NOMO-1 treated with dmso at 0.1 percent for 144 hours (cell line): ENCODE data around the gene AP2B1.

Experiments used
- DNase-seq: peaks from one replicate; lab custom pipeline; 2025; ENCODE audit not compliant: unreplicated experiment; lab: John Stamatoyannopoulos, UW

AP2B1 gene

DNA sequence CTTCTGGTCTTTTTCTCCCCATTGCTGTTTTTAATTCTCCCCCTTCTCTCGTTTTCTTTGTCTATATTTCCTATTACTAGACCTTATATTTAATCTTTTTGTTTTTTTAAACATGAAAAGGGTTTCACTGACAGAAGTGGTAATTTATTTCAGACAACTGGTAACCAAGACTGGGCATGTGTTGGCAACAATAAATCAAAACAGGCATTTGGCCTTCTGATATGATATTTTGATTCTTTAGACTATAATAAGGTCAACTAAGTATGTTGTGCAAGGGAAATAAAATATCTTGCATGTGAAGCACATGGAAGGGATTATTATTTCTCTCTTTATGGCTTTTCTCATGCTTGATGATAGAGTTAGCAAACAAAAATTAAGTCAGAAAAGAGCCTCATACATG, 34.6 kb downstream of the AP2B1 start:
- DNase-seq, result no peak

DNA sequence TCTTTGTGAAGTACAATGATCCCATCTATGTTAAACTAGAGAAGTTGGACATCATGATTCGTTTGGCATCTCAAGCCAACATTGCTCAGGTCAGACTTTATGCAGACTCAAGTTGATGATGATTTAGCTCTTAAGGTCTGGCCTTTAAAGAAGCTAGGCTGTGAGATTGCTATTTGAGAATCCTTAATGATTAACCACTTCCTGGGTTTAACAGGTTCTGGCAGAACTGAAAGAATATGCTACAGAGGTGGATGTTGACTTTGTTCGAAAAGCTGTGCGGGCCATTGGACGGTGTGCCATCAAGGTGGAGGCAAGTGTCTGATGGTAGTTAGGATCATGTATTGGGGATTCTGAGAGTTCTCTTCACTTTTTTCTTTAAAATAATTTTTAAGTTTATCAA, 40.3 kb downstream of the AP2B1 start:
- DNase-seq, result no peak

DNA sequence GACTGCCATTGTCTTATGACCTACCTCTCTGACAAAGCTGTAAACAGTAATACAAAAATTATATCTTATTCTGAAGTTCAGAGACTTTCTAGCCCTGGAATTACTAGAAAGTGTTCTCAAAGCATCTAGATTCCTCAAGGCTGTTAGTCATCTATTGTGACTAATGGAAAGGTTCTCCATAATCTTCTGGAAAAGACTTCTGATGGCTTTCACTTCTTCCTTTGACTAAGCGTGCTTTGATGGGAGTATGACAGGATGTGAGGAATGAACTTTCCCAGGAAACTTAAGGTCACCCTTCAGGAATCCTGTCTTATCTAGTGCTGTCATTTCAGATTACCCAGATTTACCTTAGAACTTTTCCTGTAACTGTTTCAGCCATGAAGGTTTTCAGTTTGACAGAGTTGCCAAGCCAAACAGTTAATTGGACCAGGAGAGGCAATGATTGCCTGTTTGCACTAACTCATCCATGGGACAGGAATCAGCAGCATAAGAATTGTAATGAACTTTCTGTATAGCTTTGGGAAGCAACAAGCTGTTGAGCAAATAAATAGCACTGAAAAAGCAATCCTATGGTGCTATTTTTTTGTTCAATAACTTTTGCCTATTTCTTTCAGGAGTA, 43.5 kb downstream of the AP2B1 start:
- no peak for DNase-seq

DNA sequence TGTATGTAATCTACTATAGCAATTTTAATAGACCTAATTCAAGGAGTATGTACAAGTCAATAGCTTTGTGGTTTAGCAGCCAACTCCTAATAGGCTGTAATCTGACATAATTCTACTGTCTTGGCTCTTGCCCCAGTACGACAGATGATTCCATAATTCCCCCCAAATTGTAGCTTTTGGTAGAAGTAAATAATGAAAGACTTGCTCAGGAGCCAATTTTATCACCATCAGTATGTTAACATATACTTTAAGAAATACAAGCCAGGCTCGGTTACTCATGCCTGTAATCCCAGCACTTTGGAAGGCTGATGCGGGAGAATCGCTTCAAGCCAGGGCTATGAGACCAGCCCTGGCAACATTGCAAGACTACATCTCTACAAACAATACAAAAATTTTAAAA, 53.9 kb downstream of the AP2B1 start:
- DNase-seq, result no peak

DNA sequence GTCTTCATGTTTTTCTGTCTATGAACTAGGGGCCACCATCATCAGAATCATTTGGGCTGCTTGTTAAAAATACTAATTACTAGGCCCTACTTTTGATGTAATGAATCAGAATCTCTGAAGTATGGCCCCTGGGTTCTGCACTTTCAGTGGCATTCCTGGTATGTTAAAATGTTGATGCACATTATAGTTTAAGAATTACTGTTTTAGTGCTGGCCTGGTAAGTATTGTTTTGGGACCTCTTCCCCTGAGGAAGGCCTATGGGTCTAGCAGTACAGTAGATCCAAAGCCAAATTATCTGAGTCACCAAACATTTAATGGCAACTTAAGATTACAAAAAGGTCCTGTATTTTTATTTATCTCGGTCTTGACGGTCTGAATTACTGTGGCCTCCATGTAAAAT, 58.8 kb downstream of the AP2B1 start:
- no peak for DNase-seq

DNA sequence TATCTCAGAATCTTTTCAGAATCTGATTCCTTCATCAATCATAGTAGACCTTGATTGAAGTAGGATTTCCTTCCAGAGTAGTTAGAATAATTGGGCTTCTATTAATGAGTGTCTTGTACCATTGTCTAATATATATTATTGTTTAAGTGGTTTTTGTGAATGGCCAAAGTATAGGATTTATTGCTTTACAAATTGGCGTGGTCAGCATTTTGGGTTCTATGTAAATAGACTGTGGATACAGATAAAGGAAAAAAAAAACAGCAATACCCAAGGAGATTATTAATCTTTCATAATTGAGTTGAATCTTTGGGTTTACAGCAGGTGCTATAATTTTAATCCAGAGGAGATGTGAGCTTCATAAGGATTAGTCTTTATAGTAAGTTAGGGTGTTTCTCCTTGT, 64.3 kb downstream of the AP2B1 start:
- no peak for DNase-seq

DNA sequence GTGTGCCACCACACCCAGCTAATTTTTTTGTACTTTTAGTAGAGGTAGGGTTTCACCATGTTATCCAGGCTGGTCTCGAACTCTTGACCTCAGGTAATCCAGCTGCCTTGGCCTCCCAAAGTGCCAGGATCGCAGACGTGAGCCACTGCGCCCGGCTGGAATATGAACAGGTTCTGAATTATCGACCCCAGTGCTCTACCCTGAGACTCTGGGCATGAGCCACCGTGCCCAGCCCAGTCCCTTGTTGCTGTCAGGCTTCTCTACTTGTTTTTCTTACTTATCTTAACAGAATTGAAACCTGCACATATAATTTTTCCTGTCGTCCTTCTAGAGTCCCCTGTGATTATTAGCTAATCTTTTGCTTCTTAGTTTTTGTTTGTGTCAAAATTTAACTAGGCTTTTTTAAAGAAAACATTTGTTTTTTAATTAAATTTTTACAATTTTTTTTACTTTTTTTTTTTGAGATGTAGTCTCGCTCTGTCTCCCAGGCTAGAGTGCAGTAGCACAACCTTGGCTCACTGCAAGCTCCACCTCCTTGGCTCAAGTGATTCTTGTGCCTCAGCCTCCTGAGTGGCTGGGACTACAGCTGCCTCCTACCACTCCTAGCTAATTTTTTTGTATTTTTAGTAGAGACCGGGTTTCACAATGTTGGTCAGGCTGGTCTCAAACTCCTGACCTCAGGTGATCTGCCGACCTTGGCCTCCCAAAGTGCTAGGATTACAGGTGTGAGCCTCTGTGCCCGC, 66.7 kb downstream of the AP2B1 start:
- no peak for DNase-seq

DNA sequence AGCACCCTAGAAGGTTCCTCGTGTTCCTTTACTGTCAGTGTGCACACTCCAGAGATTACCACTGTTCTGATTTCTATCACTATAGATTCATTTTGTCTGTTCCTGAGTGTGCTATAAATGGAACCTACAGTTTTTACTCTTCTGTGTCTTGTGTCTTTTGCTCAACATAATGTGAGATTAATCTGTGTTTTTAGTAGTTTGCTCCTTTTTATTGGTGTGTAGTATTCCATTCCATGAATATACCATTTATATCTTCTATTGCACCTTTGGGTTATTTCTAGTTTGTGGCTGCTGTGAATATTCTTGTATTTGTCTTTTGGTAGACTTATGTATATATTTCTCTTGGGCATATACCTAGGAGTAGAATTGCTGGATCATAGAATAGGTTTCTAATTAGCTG, 68.2 kb downstream of the AP2B1 start:
- no peak for DNase-seq

DNA sequence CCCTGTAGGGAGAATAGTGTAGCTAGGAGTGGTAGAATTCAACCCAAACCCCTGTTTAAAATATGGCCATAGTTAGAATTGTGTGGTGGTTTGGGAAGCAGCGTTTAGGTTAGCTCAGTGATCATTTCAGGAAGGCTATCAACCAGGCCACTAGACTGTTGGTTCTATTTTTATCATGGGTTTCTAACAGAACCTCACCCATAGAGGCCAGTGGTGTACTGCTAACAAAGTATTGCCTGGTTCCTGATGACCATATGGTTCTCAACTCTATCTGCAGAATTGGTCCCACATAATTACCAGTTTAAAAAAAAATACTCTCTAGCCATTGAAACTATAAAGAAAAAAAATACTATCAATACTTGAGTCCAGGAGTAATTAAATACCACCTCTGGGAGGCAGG, 73.8 kb downstream of the AP2B1 start:
- no peak for DNase-seq

DNA sequence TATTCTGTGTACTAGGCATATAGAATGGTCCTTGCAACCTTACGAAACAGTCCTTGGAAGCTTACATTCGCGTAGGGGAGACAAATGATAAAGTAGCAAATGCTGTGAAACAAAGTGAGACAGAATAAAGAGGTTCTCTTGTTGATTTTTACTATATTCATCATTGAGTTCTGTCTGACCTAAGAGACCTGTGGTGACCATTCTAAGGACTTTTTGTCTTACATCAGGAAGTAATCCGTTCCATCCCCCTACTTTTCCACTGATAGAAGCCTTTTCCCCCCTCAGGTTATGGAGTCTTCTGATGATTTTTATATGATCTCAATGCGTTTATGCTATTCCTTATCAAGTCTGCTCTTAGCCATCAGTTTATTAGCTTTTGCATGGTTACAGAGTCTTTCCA, 77.6 kb downstream of the AP2B1 start:
- DNase-seq, result no peak

DNA sequence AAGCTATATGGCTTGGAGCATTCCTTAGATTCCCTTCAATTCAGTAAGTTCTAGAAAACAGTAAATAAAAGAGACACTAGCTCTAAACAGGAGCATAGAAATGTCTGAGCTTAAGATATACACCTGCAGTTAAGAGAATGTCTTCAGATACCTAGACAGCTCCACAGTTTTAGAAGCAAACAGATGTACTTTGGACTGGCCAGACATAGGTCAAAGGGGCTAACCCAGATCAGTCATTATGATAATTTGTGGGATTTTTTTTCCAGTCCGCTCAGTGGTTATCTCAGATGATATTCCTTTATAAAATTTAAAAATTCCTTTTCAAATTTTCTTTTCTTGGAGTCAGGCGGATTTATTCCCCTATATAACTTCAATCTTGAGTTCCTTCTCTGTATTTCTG, 78.5 kb downstream of the AP2B1 start:
- DNase-seq, result no peak

DNA sequence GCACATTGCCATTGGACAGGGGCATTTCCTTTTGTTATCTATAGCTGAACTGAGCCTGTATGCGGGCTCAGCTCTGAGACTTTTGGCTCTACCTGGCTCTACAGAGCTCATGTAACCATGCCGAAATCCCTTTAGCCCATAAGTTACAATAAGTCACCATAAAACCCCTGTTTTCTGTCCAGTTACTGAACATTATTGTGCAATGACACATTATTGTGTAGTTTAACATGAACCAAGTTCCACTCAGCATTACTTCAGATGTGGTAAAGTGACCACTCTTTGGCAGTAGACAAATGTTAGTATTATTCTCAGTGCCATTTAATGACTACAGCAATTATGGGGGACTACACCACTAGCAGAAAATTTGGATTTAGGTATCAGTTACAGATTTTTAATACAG, 78.9 kb downstream of the AP2B1 start:
- DNase-seq, result no peak

DNA sequence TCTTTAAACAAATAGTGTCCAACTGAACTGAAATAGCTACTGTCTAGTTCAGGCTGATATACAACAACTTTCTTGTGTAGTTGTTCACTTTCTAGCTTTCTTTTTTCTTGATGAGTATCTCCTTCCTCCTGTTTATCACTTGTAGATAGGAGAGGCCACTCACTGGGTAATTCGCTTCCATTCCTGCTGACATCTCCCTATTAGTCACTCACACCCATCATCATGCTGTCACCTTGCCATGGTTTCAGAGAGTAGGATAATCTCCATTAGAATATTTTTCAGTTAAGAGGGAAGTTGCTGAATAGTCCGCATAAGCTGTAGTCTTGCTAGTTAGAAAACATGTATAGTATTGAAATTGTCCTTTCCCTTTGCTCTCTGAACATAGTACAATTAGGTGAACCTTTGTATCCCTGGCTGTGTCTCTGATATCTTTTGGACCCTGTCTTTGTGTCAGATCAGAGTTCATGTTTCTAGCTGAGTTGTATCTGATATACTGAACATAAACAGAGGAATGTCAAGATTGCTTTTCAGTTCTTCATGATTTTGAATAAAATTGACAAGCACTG, 79.9 kb downstream of the AP2B1 start:
- no peak for DNase-seq

DNA sequence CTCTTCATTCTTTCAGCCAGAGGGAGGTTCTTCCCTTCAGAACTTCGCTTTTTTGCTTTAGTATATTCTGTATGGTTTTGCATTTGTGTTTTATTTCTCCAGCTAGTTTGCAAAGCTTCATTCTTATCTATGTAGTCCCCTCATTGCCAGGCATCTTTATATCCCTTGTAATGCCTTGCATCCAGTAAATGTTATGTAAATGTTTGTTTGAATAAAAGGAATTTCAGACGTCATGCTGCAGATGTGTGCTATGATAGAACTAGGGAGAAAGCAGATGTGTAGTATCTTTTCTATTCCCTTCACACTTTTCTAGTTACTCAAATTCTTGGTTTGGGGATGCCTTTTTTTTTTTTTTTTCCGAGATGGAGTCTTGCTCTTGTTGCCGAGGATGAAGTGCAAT, 81.7 kb downstream of the AP2B1 start:
- no peak for DNase-seq

DNA sequence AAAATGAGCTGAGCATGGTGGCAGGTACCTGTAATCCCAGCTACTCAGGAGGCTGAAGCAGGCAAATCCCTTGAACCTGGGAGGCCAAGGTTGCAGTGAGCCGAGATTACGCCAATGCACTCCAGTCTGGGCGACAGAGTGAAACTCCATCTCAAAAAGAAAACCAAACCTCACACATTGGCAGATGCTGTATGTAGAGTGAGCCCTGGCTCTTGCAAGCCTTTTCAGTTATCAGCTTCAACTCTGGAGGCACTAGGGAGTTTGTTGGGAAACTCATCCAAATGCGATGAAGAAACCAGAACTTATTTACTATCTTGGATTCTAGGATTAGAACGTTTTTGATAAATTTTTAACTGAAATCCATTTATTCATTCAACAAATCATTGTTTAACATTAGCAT, 87.4 kb downstream of the AP2B1 start:
- no peak for DNase-seq

DNA sequence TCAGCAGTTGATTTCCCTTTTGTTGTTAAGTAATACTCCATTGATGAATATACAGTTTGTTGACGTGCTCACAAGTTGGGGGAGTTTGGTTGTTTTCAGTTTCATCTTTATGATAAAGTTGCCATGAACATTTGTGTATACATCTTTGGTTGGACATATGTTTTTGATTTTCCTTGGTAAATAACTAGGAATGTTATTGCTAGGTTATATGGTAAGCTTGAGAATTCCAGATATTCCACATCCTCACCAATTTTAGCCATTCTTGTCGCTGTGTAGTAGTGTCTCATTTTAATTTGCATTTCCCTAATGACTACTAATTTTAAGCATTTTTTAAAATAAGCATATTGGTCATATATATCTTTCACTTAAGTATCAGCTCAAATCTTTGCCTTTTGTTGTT, 89.3 kb downstream of the AP2B1 start:
- no peak for DNase-seq

DNA sequence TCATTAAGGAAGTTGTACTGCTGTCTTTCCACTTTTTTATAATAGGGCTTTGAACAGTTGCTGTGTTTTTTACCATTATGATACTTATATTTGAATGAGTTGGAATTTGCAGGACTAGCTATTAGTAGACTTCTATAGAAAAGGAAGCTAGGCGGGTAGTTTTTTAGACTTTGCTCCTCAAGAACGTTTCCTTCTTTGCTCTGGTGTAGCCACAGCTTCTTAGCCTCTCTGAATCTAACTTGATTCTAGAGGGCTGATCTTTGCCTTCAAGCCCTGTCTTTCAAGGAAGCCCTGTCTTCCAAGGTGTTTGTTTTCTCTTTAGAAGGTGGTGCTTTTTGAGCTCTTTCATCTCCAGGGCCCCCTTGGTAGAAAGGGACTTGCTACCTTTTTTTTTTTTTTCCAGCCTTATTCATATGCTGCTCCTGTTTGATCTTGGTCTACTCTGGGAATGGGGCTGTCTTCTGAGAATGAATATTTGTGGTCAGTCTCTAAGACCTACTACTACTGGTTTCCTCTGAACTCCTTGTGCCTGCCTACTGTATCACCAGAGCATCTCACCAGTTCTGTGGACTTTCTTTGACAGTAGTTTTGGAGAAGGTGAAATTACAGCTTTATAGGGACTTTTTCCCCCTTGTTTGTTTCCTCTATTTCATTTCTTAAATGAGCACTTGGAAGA, 92.0 kb downstream of the AP2B1 start:
- DNase-seq, result no peak

DNA sequence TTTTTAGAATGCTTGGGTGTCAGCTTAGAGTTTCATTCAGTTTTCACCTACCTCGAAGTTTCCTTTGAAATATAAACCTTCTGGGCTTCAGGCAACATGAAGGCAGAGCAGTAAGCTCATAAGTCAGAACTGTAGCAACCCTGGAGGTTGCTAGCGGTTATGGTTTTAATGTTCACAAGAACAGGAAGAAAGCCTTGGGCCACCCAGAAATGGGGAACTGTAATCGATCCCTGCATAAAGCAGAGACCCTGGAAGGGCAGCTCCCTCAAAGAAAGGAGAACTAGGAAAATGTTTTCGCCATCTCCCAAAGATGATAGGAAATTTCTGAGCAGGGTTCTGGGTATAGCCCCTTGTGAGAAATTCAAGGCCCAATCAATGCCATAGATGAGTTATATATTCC, 96.5 kb downstream of the AP2B1 start:
- DNase-seq, result peak; percentile 21

DNA sequence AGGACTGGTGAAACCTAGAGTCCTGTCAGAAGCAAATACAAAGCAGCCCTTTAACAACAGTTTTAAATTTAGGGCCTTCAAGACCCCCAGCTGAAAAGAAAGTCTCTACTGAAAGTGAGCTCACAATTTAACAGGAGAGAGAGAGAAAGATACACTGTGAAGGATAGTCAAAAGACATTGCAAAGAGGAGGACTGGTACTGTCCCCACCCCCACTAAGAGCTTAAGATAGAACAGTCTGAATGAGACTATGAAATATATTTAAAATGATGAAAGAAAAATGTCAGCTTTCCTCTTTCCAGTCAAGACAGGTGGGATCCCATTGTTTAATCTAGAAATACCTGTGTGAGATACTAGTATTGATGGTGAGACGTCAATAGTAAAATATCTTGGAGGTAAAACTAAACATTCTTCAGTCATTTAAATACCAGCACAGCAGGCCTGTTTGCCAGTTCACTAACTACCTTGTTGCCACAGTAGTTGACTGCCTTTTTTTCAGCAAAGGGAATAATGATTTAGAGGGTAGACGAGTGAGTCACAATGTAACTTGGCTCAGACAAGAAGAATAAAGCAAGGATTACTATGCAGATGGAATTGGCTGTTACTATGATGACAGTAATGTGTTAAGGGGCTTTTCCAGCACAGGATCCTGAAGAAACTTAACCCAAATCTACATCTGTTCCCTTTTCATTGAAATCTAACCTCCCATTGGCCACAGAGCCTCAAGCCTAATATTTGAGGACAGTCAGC, 97.1 kb downstream of the AP2B1 start:
- DNase-seq, result no peak

DNA sequence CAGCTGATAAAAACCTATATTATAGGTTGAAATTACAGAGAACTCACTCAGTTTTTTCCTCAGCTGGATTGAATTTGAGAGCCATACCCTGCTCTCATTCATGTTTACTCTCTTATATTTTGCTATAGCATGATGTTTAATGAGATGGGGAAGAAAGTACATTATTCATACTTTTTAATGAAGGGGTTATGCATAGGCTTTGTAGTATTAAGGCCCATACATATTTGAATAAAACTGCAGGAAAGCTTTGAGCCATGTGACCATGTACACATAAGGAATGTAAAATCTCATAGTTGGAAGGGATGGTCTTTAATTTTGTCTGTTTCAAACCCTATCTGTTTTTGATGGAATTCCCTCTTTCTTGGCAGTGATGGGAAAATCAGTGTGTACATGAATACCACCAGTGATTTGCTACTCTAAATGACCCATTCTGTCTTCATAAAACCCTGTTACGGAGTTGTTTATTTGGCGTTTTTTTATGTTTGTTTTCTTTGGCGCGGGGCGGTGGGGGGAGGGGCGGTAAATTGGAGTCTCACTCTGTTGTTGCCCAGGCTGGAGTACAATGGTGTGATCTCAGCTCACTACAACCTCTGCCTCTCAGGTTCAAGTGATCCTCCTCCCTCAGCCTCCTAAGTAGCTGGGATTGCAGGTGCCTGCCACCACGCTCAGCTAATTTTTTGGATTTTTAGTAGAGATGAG, 105.5 kb downstream of the AP2B1 start:
- DNase-seq, result no peak

DNA sequence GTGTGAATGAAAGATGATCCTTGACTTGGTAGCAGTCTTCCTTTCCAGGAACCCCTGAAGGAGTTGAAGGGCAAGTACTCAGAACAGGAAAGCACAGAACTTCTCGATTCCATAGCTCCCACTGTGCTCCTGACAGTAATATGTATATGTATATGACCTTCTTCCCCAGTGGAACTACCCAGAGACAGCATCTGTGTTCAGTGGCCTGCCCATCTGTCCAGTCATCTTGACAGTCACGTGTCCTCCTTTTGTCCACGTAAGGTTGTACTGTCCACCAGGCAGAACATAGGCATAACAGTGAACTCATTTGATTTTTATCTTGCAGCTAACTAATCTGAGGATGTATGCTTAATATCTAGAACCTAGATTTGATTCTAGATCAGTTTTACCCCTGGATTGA, 106.5 kb downstream of the AP2B1 start:
- no peak for DNase-seq
